Measurements from ENCODE around the gene MACC1.

The MACC1 gene

GRCh38 chr7:20183086-20183485, 34.1 kb downstream of the MACC1 start:
- no peak for FAIRE-seq
- DNase-seq (ENCODE audit: low spot score) = no peak

GRCh38 chr7:20176578-20177242, 40.5 kb downstream of the MACC1 start:
- no peak for FAIRE-seq
- no peak for DNase-seq (ENCODE audit: low spot score)

GRCh38 chr7:20173828-20174227, 43.4 kb downstream of the MACC1 start:
- FAIRE-seq (no peak), DNase-seq (ENCODE audit: low spot score) (no peak)

- FAIRE-seq (no peak), DNase-seq (ENCODE audit: low spot score) (peak; percentile 72)
Measured at GRCh38 chr7:20172736-20173334, 44.3 kb downstream of the MACC1 start.

- FAIRE-seq (no peak), DNase-seq (ENCODE audit: low spot score) (no peak)
Measured at GRCh38 chr7:20170633-20171032, 46.6 kb downstream of the MACC1 start.

GRCh38 chr7:20165146-20165510, 52.1 kb downstream of the MACC1 start:
- no peak for DNase-seq (ENCODE audit: low spot score)
- FAIRE-seq = no peak

- DNase-seq (ENCODE audit: low spot score) (no peak), FAIRE-seq (no peak)
Measured at GRCh38 chr7:20164425-20165145, 52.6 kb downstream of the MACC1 start.

- no peak for FAIRE-seq
- no peak for DNase-seq (ENCODE audit: low spot score)
Measured at GRCh38 chr7:20162665-20163064, 54.5 kb downstream of the MACC1 start.

GRCh38 chr7:20159226-20159747, 57.9 kb downstream of the MACC1 start:
- no peak for DNase-seq (ENCODE audit: low spot score)
- no peak for FAIRE-seq

GRCh38 chr7:20158684-20159083, 58.5 kb downstream of the MACC1 start:
- FAIRE-seq (no peak), DNase-seq (ENCODE audit: low spot score) (no peak)

- DNase-seq (ENCODE audit: low spot score) (no peak), FAIRE-seq (no peak)
Measured at GRCh38 chr7:20157456-20157855, 59.7 kb downstream of the MACC1 start.

- no peak for DNase-seq (ENCODE audit: low spot score)
- no peak for FAIRE-seq
Measured at GRCh38 chr7:20153999-20154398, 63.2 kb downstream of the MACC1 start.

GRCh38 chr7:20153567-20153966, 63.6 kb downstream of the MACC1 start:
- DNase-seq (ENCODE audit: low spot score) (no peak), FAIRE-seq (no peak)

GRCh38 chr7:20152511-20152910, 64.7 kb downstream of the MACC1 start:
- no peak for FAIRE-seq
- DNase-seq (ENCODE audit: low spot score) = no peak

GRCh38 chr7:20151708-20152456, 65.3 kb downstream of the MACC1 start:
- no peak for FAIRE-seq
- DNase-seq (ENCODE audit: low spot score) = no peak

GRCh38 chr7:20146451-20146850, 70.7 kb downstream of the MACC1 start:
- FAIRE-seq = no peak
- DNase-seq (ENCODE audit: low spot score) = no peak

GRCh38 chr7:20144801-20145200, 72.4 kb downstream of the MACC1 start:
- peak; percentile 9 for FAIRE-seq
- DNase-seq (ENCODE audit: low spot score) = no peak

- no peak for DNase-seq (ENCODE audit: low spot score)
- no peak for FAIRE-seq
Measured at GRCh38 chr7:20141666-20142065, 75.5 kb downstream of the MACC1 start.

GRCh38 chr7:20141002-20141345, 76.2 kb downstream of the MACC1 start:
- no peak for FAIRE-seq
- no peak for DNase-seq (ENCODE audit: low spot score)

GRCh38 chr7:20140291-20141001, 76.7 kb downstream of the MACC1 start:
- FAIRE-seq = no peak
- no peak for DNase-seq (ENCODE audit: low spot score)

GRCh38 chr7:20136647-20137046, 80.5 kb downstream of the MACC1 start:
- DNase-seq (ENCODE audit: low spot score) (no peak), FAIRE-seq (no peak)

Measured in urothelium cell line (cell line).